ENCODE data around the gene IGFBP4.

IGFBP4 gene

DNA sequence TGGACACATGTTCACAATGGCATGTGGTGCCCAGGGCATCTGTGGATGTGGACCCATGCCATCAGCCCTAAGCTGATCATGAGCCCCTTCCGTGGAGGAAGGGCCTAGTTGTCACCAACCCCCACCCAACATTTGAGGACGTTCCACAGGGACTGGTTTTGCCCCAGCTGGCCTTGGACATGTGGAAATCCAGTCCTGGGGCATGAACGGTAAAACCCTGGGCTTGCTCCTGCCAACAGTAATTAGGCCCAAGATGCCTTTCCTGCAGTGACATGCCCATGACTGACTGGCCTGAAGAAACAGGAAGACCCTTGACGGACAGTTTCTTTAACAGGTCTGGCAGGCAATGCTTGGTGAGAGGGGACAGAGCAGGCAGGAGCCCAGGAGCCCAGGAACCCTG lies 50.4 kb downstream of the IGFBP4 start:
- POLR2A ChIA-PET = interaction anchor here (0.6 to 0.9 kb wide), 2 partner anchors 63 to 131 kb away, joined by 3 read pairs; no protein-coding TSS in a partner anchor
- CTCF ChIA-PET = interaction anchor here (0.6 to 2.1 kb wide), 2 partner anchors 17 to 54 kb away, joined by 3 to 14 read pairs; no protein-coding TSS in a partner anchor

DNA sequence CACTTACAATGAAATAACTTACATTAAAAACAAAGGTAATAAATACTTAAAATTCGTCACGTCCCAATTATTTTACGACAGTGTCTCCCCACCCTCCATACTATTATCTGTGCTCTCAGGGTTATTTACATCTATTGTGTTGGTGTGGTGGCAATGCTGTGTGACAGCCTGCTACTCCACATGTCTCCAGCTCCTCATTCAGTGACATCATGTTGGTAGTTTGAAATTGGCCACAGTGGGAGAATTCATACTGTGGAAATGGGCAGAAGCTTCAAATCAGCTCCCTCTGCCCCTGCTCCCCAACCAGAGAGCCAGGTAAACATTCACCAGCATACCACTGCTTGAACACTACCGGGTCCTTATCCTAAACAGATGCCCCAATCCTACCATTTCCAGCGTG lies 51.9 kb downstream of the IGFBP4 start:
- no peak for TF ChIP-seq SP1 (IDR thresholded peaks at IDR 0.05)
- TF ChIP-seq ELF4 (IDR thresholded peaks at IDR 0.05) = no peak
- TF ChIP-seq BHLHE40 (IDR thresholded peaks at IDR 0.05; ENCODE audit: borderline replicate concordance) = no peak
- TF ChIP-seq NFRKB (IDR thresholded peaks at IDR 0.05) = no peak
- no peak for TF ChIP-seq ZNF384 (IDR thresholded peaks at IDR 0.05)
- no peak for TF ChIP-seq HDGF (IDR thresholded peaks at IDR 0.05; ENCODE audit: borderline replicate concordance)
- TF ChIP-seq TARDBP (IDR thresholded peaks at IDR 0.05) = no peak
- no peak for TF ChIP-seq LEF1 (IDR thresholded peaks at IDR 0.05; ENCODE audit: borderline replicate concordance)
- no peak for TF ChIP-seq SUZ12 (IDR thresholded peaks at IDR 0.05)
- TF ChIP-seq L3MBTL2 (conservative IDR thresholded peaks at IDR 0.05) = no peak
- TF ChIP-seq FOXA1 (IDR thresholded peaks at IDR 0.05) = no peak
- TF ChIP-seq FOXM1 (IDR thresholded peaks at IDR 0.05; ENCODE audit: borderline replicate concordance) = no peak
- TF ChIP-seq FOXK2 (IDR thresholded peaks at IDR 0.05) = no peak
- no peak for DNase-seq (ENCODE audit: extremely low spot score)
- ChIA-PET POLR2A (interaction anchor here (0.7 kb wide), 1 partner anchor 77 kb away, joined by 4 read pairs; the partner anchor contains the start of gene TOP2A), CTCF (interaction anchor here (0.6 to 2.1 kb wide), 4 partner anchors 14 to 144 kb away, joined by 3 to 14 read pairs (median 6); no protein-coding TSS in a partner anchor)

More for the DNA sequence above, 50.4 kb downstream of the IGFBP4 start:
- DNase-seq (ENCODE audit: extremely low spot score) = no peak
- TF ChIP-seq TARDBP (IDR thresholded peaks at IDR 0.05) (no peak), FOXA1 (IDR thresholded peaks at IDR 0.05) (no peak), HDGF (IDR thresholded peaks at IDR 0.05; ENCODE audit: borderline replicate concordance) (no peak), CTBP1 (IDR thresholded peaks at IDR 0.05; ENCODE audit: borderline replicate concordance) (no peak), BHLHE40 (IDR thresholded peaks at IDR 0.05; ENCODE audit: borderline replicate concordance) (no peak), ARNT (IDR thresholded peaks at IDR 0.05) (no peak), ZNF384 (IDR thresholded peaks at IDR 0.05) (no peak), SP1 (IDR thresholded peaks at IDR 0.05) (no peak), FOXM1 (IDR thresholded peaks at IDR 0.05; ENCODE audit: borderline replicate concordance) (no peak), LEF1 (IDR thresholded peaks at IDR 0.05; ENCODE audit: borderline replicate concordance) (no peak)
- TF ChIP-seq, protein P1, sequence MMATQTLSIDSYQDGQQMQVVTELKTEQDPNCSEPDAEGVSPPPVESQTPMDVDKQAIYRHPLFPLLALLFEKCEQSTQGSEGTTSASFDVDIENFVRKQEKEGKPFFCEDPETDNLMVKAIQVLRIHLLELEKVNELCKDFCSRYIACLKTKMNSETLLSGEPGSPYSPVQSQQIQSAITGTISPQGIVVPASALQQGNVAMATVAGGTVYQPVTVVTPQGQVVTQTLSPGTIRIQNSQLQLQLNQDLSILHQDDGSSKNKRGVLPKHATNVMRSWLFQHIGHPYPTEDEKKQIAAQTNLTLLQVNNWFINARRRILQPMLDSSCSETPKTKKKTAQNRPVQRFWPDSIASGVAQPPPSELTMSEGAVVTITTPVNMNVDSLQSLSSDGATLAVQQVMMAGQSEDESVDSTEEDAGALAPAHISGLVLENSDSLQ (IDR thresholded peaks at IDR 0.05) = no peak

DNA sequence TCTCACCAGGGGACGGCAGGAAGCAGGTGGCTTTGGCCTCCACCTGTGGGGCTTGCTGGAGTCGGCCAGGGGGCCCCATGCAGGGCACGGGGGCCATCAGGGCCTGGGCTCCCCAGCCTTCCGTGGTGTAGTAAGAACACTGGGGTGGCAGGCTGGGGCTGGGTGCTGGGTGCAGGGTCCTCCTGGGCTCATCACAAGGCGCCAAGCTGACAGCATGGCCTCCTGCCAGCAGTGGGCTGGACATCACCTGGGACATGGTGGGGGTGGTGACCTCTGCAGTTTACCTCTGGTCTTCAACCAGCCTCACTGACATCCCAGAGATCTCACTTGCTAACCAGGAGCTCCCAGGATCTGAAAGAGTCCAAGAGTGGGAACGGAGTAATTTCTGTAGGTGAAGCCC lies 52.9 kb downstream of the IGFBP4 start:
- DNase-seq (ENCODE audit: extremely low spot score) = no peak
- ChIA-PET CTCF (interaction anchor here (1.4 kb wide), 1 partner anchor 46 kb away, joined by 3 read pairs; no protein-coding TSS in a partner anchor), POLR2A (no interaction called here)
- TF ChIP-seq FOXA1 (IDR thresholded peaks at IDR 0.05) = no peak
- TF ChIP-seq HDGF (IDR thresholded peaks at IDR 0.05; ENCODE audit: borderline replicate concordance) = no peak

DNA sequence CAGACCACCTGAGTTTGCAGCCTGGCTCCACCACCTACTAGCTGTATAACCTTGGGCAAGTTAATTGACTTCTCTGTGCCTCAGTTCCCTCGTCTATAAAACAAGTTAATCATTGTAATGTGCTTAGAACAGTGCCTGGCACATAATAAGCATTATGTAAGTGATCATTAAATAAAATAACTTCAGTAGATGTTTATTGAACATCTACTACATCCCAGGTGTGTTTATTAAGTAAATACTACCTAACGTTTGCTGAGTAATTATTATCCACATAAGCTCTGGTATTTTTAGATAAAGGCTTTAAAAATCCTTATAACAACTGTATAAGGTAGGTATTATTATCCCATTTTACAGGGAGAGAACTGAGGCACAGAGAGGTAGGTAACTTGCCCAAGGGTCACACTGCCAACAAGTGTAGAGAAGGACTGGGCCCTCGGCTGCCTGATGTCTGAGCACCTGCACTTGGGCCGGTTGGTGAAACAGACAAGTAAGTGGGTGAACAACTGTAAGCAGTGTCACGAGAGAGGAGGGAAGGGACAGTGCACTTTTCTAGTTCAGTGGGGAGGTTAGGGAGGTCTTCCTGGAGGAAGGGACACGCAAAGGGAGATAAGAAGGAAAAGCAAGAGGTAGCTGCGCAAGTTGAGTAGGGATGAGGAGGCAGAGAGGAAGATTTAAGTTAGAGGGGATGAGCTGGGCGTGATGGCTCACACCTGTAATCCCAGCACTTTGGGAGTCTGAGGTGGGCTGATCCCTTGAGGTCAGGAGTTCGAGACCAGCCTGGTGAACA lies 53.6 kb downstream of the IGFBP4 start:
- ChIA-PET POLR2A (no interaction called here), CTCF (interaction anchor here (1.4 to 2.8 kb wide), 2 partner anchors 37 to 47 kb away, joined by 3 to 15 read pairs; no protein-coding TSS in a partner anchor)
- DNase-seq (ENCODE audit: extremely low spot score) = no peak
- TF ChIP-seq FOXM1 (IDR thresholded peaks at IDR 0.05; ENCODE audit: borderline replicate concordance) (no peak), FOXK2 (IDR thresholded peaks at IDR 0.05) (no peak)

DNA sequence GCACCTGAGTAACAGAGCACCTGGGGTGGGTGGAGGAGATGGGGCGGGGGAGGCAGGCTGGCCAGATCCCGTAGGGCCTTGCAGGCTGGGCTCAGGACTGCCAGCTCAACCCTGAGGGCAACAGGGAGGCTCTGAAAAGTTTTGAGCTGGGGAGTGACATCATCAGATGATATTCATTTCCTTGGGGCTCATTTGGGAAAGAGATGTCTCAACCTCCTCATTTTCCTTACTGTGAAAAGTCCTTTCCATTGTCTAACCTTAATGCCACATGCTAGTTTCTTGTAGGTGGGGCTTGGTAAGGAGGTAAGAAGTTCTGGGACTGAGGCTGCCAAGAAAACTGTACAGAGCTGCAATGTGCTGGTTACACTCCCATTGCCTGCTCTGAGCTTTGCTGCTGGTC lies 54.4 kb downstream of the IGFBP4 start:
- POLR2A ChIA-PET = interaction anchor here (1.0 kb wide), 1 partner anchor 21 kb away, joined by 3 read pairs; no protein-coding TSS in a partner anchor
- DNase-seq (ENCODE audit: extremely low spot score) = no peak
- CTCF ChIA-PET = interaction anchor here (1.0 to 2.8 kb wide), 2 partner anchors 36 to 47 kb away, joined by 4 to 15 read pairs; no protein-coding TSS in a partner anchor
- no peak for TF ChIP-seq L3MBTL2 (conservative IDR thresholded peaks at IDR 0.05)
- no peak for TF ChIP-seq HDGF (IDR thresholded peaks at IDR 0.05; ENCODE audit: borderline replicate concordance)
- no peak for TF ChIP-seq SP1 (IDR thresholded peaks at IDR 0.05)
- no peak for TF ChIP-seq ZNF384 (IDR thresholded peaks at IDR 0.05)
- no peak for TF ChIP-seq ARNT (IDR thresholded peaks at IDR 0.05)
- TF ChIP-seq SUZ12 (IDR thresholded peaks at IDR 0.05) = no peak
- TF ChIP-seq CTBP1 (IDR thresholded peaks at IDR 0.05; ENCODE audit: borderline replicate concordance) = no peak
- no peak for TF ChIP-seq ELF4 (IDR thresholded peaks at IDR 0.05)
- no peak for TF ChIP-seq FOXK2 (IDR thresholded peaks at IDR 0.05)
- TF ChIP-seq, protein P1 (IDR thresholded peaks at IDR 0.05) = no peak
- no peak for TF ChIP-seq BHLHE40 (IDR thresholded peaks at IDR 0.05; ENCODE audit: borderline replicate concordance)
- no peak for TF ChIP-seq LEF1 (IDR thresholded peaks at IDR 0.05; ENCODE audit: borderline replicate concordance)
- no peak for TF ChIP-seq FOXA1 (IDR thresholded peaks at IDR 0.05)
- TF ChIP-seq NFRKB (IDR thresholded peaks at IDR 0.05) = no peak
- TF ChIP-seq FOXM1 (IDR thresholded peaks at IDR 0.05; ENCODE audit: borderline replicate concordance) = no peak
- TF ChIP-seq TARDBP (IDR thresholded peaks at IDR 0.05) = no peak

DNA sequence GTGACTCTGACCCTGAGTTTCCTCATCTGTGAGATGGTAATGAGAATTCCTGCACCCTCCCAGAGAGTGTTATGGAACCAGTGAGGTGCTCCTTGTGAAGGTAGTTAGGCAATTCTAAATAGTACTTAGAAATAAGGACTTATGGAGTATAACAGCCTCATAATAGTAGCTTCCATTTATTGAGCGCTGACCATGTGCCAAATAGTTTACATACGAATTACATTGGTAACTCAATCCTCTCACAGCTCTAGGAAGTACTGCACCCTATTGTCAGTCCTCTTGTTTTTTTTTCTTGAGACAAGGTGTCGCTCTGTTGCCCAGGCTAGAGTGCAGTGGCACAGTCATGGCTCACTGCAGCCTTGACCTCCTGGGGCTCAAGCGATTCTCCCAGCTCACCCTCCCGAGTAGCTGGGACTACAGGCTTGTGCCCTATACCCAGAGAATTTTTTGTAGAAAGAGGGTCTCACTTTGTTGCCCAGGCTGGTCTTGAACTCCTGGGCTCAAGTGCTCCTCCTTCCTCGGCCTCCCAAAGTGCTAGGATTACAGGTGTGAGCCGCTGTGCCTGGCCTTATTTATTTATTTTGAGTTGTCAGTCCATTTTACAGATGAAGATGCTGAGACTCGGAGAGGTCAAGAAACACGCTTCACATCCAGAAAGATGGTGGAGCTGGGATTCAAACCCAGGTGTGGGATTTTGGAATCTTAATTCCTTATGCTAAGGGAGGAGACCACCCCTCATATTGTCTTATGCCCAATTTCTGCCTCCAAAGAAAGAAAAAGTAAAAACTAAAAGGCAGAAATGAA lies 55.2 kb downstream of the IGFBP4 start:
- no peak for TF ChIP-seq FOXM1 (IDR thresholded peaks at IDR 0.05; ENCODE audit: borderline replicate concordance)
- no peak for TF ChIP-seq TARDBP (IDR thresholded peaks at IDR 0.05)
- no peak for TF ChIP-seq BHLHE40 (IDR thresholded peaks at IDR 0.05; ENCODE audit: borderline replicate concordance)
- no peak for TF ChIP-seq L3MBTL2 (conservative IDR thresholded peaks at IDR 0.05)
- TF ChIP-seq SP1 (IDR thresholded peaks at IDR 0.05) = no peak
- TF ChIP-seq, protein P1 (IDR thresholded peaks at IDR 0.05) = no peak
- no peak for TF ChIP-seq HDGF (IDR thresholded peaks at IDR 0.05; ENCODE audit: borderline replicate concordance)
- no peak for TF ChIP-seq ARNT (IDR thresholded peaks at IDR 0.05)
- no peak for TF ChIP-seq ZNF384 (IDR thresholded peaks at IDR 0.05)
- no peak for TF ChIP-seq CTBP1 (IDR thresholded peaks at IDR 0.05; ENCODE audit: borderline replicate concordance)
- no peak for TF ChIP-seq LEF1 (IDR thresholded peaks at IDR 0.05; ENCODE audit: borderline replicate concordance)
- TF ChIP-seq ELF4 (IDR thresholded peaks at IDR 0.05) = no peak
- ChIA-PET POLR2A (interaction anchor here (1.0 kb wide), 1 partner anchor 22 kb away, joined by 3 read pairs; no protein-coding TSS in a partner anchor), CTCF (interaction anchor here (0.5 to 2.8 kb wide), 4 partner anchors 22 to 1153 kb away, joined by 3 to 15 read pairs (median 6); no protein-coding TSS in a partner anchor)
- DNase-seq (ENCODE audit: extremely low spot score) = no peak

Measured in HEK293T (cell line).